Endodermal cell (in vitro differentiated cells): Measurements from ENCODE around the gene FCSK. TPM values are rescaled to one million over a fixed set of nuclear protein-coding genes. Genes with fewer than 3 reads are reported as not detected.

Source experiments
- DNase-seq: peaks from one replicate; pipeline ENCODE4 v3.0.0-alpha.2; 2017
- H3K27ac ChIP-seq: 2 replicates; pipeline ENCODE4 v1.5.1; 2013; ENCODE audit warnings: mild to moderate bottlenecking, low read depth, low read length, moderate library complexity
- H3K27me3 ChIP-seq: 2 replicates; pipeline ENCODE4 v1.6.1; 2013; ENCODE audit warnings: mild to moderate bottlenecking, low read length, moderate library complexity; ENCODE audit not compliant: insufficient read depth, control insufficient read depth, poor library complexity, severe bottlenecking
- H3K36me3 ChIP-seq: 2 replicates; pipeline ENCODE4 v1.7.0; 2013; ENCODE audit warnings: mild to moderate bottlenecking, low read length, moderate library complexity; ENCODE audit not compliant: control insufficient read depth, insufficient read depth
- H3K4me1 ChIP-seq: one replicate; pipeline ENCODE4 v1.7.0; 2013; ENCODE audit warnings: low read length; ENCODE audit not compliant: control insufficient read depth, insufficient read depth
- H3K4me3 ChIP-seq: 2 replicates; pipeline ENCODE4 v1.5.1; 2013; ENCODE audit warnings: mild to moderate bottlenecking, low read length, moderate library complexity
- H3K9ac ChIP-seq: 2 replicates; pipeline ENCODE4 v1.6.1; 2013; ENCODE audit warnings: mild to moderate bottlenecking, low read length, moderate library complexity; ENCODE audit not compliant: poor library complexity, severe bottlenecking; ENCODE audit errors: extremely low read depth
- H3K9me3 ChIP-seq: 2 replicates; pipeline ENCODE4 v1.6.1; 2013; ENCODE audit warnings: mild to moderate bottlenecking, low read length, moderate library complexity; ENCODE audit not compliant: control insufficient read depth
- H3K27ac Mint-ChIP-seq: 2 replicates; pipeline ENCODE4 v1.8.0; 2020; ENCODE audit warnings: mixed read lengths
- H3K27me3 Mint-ChIP-seq: 2 replicates; pipeline ENCODE4 v1.8.0; 2021; ENCODE audit warnings: mild to moderate bottlenecking, mixed read lengths; ENCODE audit not compliant: insufficient read depth
- H3K36me3 Mint-ChIP-seq: 2 replicates; pipeline ENCODE4 v1.8.0; 2020; ENCODE audit warnings: low read depth, mixed read lengths
- H3K4me1 Mint-ChIP-seq: 2 replicates; pipeline ENCODE4 v1.8.0; 2020; ENCODE audit warnings: mixed read lengths
- H3K4me3 Mint-ChIP-seq: 2 replicates; pipeline ENCODE4 v1.8.0; 2020; ENCODE audit warnings: mild to moderate bottlenecking, moderate library complexity, mixed read lengths
- H3K9me3 Mint-ChIP-seq: 2 replicates; pipeline ENCODE4 v1.8.0; 2020; ENCODE audit warnings: mild to moderate bottlenecking, mixed read lengths
- CTCF ChIP-seq: fragments of 200-600 bp; sonication (generic); conservative IDR thresholded peaks from 2 replicates; pipeline ENCODE4 v1.5.0; 2021; ENCODE audit warnings: antibody characterized with exemption, mild to moderate bottlenecking
- WGBS, 2 experiments: methylation state at CpG; one replicate each; pipeline versions ENCODE4 v1.1.5 to v1.1.7; 2013; ENCODE audit warnings: missing lambda C conversion rate in 2 of 2, mixed read lengths in 1 of 2; ENCODE audit not compliant: insufficient coverage in 1 of 2, insufficient read length in 1 of 2; 5-methylcytosine and 5-hydroxymethylcytosine counted together
- total RNA-seq, 2 donors: library from RNA; stranded (reverse); fragmentation: NEBNext Ultra II Directional in 1 of 2; extraction: Animal tissue kit (Norgen Biotek cat#: 25700) in 1 of 2; gene quantifications; 2 replicates in 1 of 2; 3 replicates in 1 of 2; pipeline ENCODE4 v1.2.1, GENCODE V29; 2021

Gene FCSK
- total RNA-seq, 2 donors from 2014 or later: 18.7 to 19.5 TPM

DNA sequence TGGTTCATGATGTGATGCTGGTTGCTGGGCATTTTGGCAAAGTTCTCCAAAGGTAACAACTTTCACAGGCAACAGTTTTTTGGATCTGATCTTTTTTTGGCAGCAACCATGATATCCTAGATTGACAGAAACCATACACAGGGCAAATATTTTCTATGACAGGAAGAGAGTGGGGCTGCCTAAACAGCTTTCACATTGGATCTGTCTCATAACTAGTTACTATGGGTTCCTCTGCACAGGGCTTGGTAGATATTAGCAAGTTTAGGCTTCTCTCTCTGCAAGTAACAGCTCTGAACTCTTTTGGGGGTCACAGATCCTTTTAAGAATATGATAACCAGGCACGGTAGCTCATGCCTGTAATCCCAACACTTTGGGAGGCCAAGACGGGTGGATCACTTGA, 40.4 kb downstream of the FCSK start:
- Histone ChIP-seq H3K9me3 (no peaks in the 10 kb centered on the region), H3K9ac (no peak overlapping the region), H3K36me3 (peaks cover 72% of the 10 kb centered on the region), H3K4me1 (no peaks in the 10 kb centered on the region), H3K27me3 (no peaks in the 10 kb centered on the region), H3K27ac (no peak overlapping the region), H3K4me3 (no peak overlapping the region)
- H3K9me3 Mint-ChIP-seq: no peaks in the 10 kb centered on the region
- H3K4me3 Mint-ChIP-seq: no peak overlapping the region
- H3K36me3 Mint-ChIP-seq: peaks cover 62% of the 10 kb centered on the region
- no peak for TF ChIP-seq CTCF
- WGBS, 2 experiments: 97% methylated on average over 2 of the region's 2 CpGs; no CpG with 5 or more reads in 1 of the 2 experiments
- H3K27ac Mint-ChIP-seq: no peak overlapping the region
- H3K4me1 Mint-ChIP-seq: no peaks in the 10 kb centered on the region
- no peak for DNase-seq
- H3K27me3 Mint-ChIP-seq: no peaks in the 10 kb centered on the region

DNA sequence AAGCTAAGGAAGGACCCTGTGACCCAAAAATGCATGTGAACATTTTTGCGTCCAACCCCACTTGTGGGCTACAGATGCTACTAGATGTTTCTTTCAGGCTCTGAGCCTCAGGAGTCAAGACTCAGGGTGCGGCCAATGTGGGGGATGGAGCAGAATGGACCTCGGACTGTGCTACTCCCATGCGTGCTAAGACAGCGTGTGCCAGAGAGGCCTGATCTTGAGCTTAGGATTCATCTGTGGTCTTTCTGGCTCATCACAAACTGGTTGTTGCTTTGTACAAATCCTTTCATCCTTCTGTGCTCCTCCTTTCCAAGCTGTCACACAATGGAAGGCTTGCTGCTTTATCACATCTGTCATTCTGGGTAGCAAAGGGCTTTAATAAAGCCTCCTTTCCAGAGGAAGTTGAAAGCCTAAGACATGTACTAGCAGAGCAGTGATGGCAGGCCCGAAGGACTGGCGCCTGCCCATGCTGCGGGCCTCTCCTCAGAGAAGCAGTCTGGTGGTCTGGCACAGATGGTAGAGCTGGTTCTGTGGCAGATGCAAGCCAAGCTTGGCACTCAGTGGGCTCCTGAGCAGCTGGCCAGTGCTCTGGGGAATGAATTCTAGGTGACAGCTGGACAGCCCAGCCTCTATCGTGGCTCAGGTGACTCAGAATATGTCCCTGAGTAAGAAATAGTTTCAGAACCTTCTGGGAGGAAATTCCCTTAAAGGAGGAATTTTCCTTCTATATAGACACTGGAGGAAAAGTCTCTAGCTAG, 41.2 kb downstream of the FCSK start:
- DNase-seq: no peak
- H3K36me3 ChIP-seq: peaks cover 65% of the 10 kb centered on the region
- Mint-ChIP-seq H3K27ac (no peak overlapping the region), H3K9me3 (no peaks in the 10 kb centered on the region), H3K36me3 (peaks cover 58% of the 10 kb centered on the region), H3K4me1 (no peaks in the 10 kb centered on the region), H3K27me3 (no peaks in the 10 kb centered on the region), H3K4me3 (no peak overlapping the region)
- no peaks in the 10 kb centered on the region for H3K27me3 ChIP-seq
- no peaks in the 10 kb centered on the region for H3K9me3 ChIP-seq
- H3K9ac ChIP-seq: no peak overlapping the region
- TF ChIP-seq CTCF: no peak
- no peaks in the 10 kb centered on the region for H3K4me1 ChIP-seq
- no peak overlapping the region for H3K4me3 ChIP-seq
- WGBS, 2 experiments: 95 to 98% methylated on average over 9 of the region's 9 CpGs
- H3K27ac ChIP-seq: no peak overlapping the region

DNA sequence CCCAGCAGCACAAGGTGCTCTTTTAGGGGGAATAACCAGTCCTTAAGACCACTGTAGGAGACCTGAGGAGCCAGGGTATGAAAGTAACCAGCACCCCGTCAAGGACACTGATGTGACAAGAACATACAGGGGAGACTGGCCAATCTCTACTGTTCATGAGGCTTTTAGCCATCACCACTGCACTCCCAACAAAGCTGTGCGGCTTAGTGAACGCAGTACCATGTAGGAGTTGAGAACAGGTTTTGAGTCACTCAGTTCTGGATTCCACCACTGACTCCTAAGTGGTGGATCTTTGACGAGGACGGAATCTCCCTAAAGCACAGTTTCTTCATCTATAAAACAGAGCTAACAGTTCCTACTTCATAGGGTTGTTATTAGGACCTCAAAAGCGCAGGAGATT, 42.1 kb downstream of the FCSK start:
- Histone ChIP-seq H3K4me1 (no peaks in the 10 kb centered on the region), H3K4me3 (no peak overlapping the region), H3K9me3 (no peaks in the 10 kb centered on the region), H3K27ac (no peak overlapping the region), H3K9ac (no peak overlapping the region), H3K27me3 (no peaks in the 10 kb centered on the region), H3K36me3 (peaks cover 69% of the 10 kb centered on the region)
- WGBS, 2 experiments: 90 to 94% methylated on average over 4 to 6 of the region's 6 CpGs
- no peak for DNase-seq
- H3K4me1 Mint-ChIP-seq: no peaks in the 10 kb centered on the region
- no peaks in the 10 kb centered on the region for H3K9me3 Mint-ChIP-seq
- H3K27me3 Mint-ChIP-seq: no peaks in the 10 kb centered on the region
- H3K27ac Mint-ChIP-seq: no peak overlapping the region
- TF ChIP-seq CTCF: no peak
- no peak overlapping the region for H3K4me3 Mint-ChIP-seq
- peaks cover 64% of the 10 kb centered on the region for H3K36me3 Mint-ChIP-seq
